IMR-90 (cell line): ENCODE data around the gene SLC7A6. TPM values are rescaled to one million over a fixed set of nuclear protein-coding genes. Genes with fewer than 3 reads are reported as not detected.

Source experiments
- MAFK ChIP-seq: IDR thresholded peaks from 2 replicates; pipeline ENCODE4 v1.6.1; 2012; ENCODE audit warnings: low read depth, low read length, improper control_type of control experiment
- USF2 ChIP-seq: fragments of 150-350 bp; IDR thresholded peaks from 2 replicates; pipeline ENCODE4 v1.6.1; 2017; ENCODE audit warnings: mild to moderate bottlenecking, antibody characterized with exemption, low read length, low read depth
- polyA plus RNA-seq, 3 experiments: library from polyadenylated mRNA; depleted of rRNA; stranded (reverse); fragments of >200 nt; gene quantifications; 2 replicates each; pipeline ENCODE4 v1.2.3, GENCODE V29; 2012; ENCODE audit warnings: low replicate concordance in 1 of 3
- total RNA-seq: library from RNA; depleted of rRNA; stranded (reverse); fragments of >200 nt; gene quantifications from 2 replicates; pipeline ENCODE4 v1.2.3, GENCODE V29; 2012

Gene SLC7A6
- total and polyA plus RNA-seq, 2 of the 4 experiments (the other 2 are of a cell fraction), result 29.4 to 36.1 TPM

- no peak for TF ChIP-seq USF2
- no peak for TF ChIP-seq MAFK
Measured at GRCh38 chr16:68265078-68265920, 973 bp downstream of the SLC7A6 start (continued).
